ENCODE measurements around the gene CELA2B. TPM values are rescaled to one million over a fixed set of nuclear protein-coding genes. Genes with fewer than 3 reads are reported as not detected.

The CELA2B gene
- total RNA-seq, 1 donor from 2014 or later: not detected

DNA sequence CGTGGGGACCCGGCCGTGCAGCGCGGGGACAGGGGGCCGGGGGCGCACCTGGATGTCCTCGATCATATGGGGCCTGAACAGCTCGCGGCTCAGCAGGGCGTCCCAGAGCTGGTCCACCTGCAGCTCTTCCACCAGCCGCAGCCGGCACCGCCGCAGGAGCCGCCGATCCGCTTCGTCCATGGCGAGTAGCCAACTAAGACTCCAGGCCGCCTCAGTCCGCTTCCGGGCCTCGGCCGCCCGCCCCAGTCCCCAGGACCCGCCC is 48.0 kb downstream of the CELA2B start, which contains the start of gene CASP9:
Gene CASP9, minus strand, starts transcription at position 195 of the 262 bp plus-strand sequence. Its CDS starts 15 bp downstream, at position 180.
- no peak for DNase-seq (ENCODE audit: low read depth, low spot score)
- Mint-ChIP-seq H3K36me3 (ENCODE audit: low read depth) (no peaks in the 10 kb centered on the region), H3K9me3 (no peaks in the 10 kb centered on the region), H3K27ac (ENCODE audit: unreplicated experiment) (peak within 1 kb of the TSS; percentile 100), H3K4me3 (peak within 1 kb of the TSS; percentile 91), H3K4me1 (peaks cover 49% of the 10 kb centered on the region), H3K27me3 (ENCODE audit: low read depth) (no peaks in the 10 kb centered on the region)
- TF ChIP-seq, protein P1, sequence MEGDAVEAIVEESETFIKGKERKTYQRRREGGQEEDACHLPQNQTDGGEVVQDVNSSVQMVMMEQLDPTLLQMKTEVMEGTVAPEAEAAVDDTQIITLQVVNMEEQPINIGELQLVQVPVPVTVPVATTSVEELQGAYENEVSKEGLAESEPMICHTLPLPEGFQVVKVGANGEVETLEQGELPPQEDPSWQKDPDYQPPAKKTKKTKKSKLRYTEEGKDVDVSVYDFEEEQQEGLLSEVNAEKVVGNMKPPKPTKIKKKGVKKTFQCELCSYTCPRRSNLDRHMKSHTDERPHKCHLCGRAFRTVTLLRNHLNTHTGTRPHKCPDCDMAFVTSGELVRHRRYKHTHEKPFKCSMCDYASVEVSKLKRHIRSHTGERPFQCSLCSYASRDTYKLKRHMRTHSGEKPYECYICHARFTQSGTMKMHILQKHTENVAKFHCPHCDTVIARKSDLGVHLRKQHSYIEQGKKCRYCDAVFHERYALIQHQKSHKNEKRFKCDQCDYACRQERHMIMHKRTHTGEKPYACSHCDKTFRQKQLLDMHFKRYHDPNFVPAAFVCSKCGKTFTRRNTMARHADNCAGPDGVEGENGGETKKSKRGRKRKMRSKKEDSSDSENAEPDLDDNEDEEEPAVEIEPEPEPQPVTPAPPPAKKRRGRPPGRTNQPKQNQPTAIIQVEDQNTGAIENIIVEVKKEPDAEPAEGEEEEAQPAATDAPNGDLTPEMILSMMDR (conservative IDR thresholded peaks at IDR 0.05): no peak

GRCh38 chr1:15524283-15525049 is 48.6 kb downstream of the CELA2B start:
- H3K36me3 Mint-ChIP-seq (ENCODE audit: low read depth): no peaks in the 10 kb centered on the region
- DNase-seq (ENCODE audit: low read depth, low spot score): peak; percentile 99
- peaks cover 49% of the 10 kb centered on the region for H3K4me1 Mint-ChIP-seq
- TF ChIP-seq, protein P1 (conservative IDR thresholded peaks at IDR 0.05): no peak
- H3K27me3 Mint-ChIP-seq (ENCODE audit: low read depth): no peaks in the 10 kb centered on the region
- H3K9me3 Mint-ChIP-seq: no peaks in the 10 kb centered on the region
- peak overlapping the region; percentile 100 for H3K27ac Mint-ChIP-seq (ENCODE audit: unreplicated experiment)
- H3K4me3 Mint-ChIP-seq: peak overlapping the region; percentile 91

GRCh38 chr1:15525050-15526020 is 49.4 kb downstream of the CELA2B start:
- DNase-seq (ENCODE audit: low read depth, low spot score): no peak

DNA sequence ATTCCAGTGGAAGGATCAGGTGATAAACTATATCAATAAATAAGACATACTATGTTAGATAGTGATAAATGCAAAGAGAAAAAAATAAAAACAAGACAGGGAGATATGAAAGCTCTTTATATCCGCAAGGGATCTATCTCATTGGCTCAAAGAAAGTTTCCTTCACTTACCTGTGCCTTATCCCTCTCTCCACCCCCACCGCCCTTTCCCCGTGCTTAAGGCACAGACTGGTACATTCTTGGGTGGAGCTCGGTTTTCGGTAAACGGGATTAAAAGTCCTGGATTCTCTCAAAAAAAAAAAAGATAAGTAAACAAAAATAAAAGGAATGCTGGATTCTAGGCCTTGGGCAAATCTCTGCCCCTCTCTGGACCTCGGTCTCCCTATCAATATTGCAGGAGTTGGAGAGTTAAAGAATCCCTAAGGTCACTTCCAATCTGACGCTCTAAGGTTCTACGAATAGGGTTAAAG is 50.2 kb downstream of the CELA2B start:
- no peaks in the 10 kb centered on the region for H3K9me3 Mint-ChIP-seq
- H3K27ac Mint-ChIP-seq (ENCODE audit: unreplicated experiment): peak overlapping the region; percentile 0
- DNase-seq (ENCODE audit: low read depth, low spot score): no peak
- H3K4me1 Mint-ChIP-seq: peaks cover 48% of the 10 kb centered on the region
- no peaks in the 10 kb centered on the region for H3K27me3 Mint-ChIP-seq (ENCODE audit: low read depth)
- no peaks in the 10 kb centered on the region for H3K36me3 Mint-ChIP-seq (ENCODE audit: low read depth)
- TF ChIP-seq, protein P1 (conservative IDR thresholded peaks at IDR 0.05): no peak
- peak overlapping the region; percentile 91 for H3K4me3 Mint-ChIP-seq

More at GRCh38 chr1:15525050-15526020, 49.4 kb downstream of the CELA2B start:
- peak overlapping the region; percentile 100 for H3K27ac Mint-ChIP-seq (ENCODE audit: unreplicated experiment)
- peaks cover 48% of the 10 kb centered on the region for H3K4me1 Mint-ChIP-seq
- H3K9me3 Mint-ChIP-seq: no peaks in the 10 kb centered on the region
- TF ChIP-seq, protein P1 (conservative IDR thresholded peaks at IDR 0.05): no peak
- no peaks in the 10 kb centered on the region for H3K36me3 Mint-ChIP-seq (ENCODE audit: low read depth)
- no peaks in the 10 kb centered on the region for H3K27me3 Mint-ChIP-seq (ENCODE audit: low read depth)
- H3K4me3 Mint-ChIP-seq: peak overlapping the region; percentile 91

DNA sequence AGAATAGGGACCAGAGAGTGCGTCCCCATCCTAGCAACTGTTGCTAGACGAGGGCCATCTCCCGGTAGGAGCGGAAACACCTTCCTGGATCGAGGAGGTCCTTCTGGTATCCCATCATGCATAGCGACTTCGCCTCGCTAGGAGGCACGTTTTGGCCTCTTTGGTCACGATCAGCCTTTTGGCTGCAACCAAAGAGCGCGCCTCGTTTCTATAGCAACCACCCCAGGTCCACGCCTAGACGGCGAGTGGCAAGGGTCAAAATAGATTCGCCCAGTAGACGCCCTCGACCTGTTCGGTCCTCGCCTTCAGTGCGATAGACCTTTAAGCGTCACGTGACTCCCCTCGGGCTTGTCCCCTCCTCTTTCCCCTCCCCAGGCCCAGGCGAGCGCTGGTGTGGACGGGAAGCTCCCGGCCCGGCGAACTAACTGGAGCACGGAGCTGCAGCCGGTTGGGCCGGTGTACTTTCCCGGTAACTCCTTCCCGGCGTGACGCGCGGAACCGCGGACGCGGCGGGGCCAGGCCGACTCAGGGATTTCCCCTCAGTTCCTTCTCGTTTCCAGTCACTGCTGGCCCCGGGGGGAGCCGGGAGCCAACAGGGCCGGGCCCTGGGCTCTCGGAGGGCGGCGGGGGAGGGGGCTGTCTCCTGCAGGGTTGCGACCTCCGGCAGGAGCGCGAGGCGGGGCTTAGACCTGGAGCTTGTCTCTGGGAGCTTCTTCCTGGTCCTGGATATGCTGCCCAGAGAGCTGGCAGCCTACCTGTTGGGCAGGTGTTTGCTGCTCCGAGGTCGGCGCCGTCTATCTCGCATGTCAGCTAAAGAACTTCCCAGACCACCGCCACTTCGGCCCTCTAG is 50.8 kb downstream of the CELA2B start, which contains the start of gene DNAJC16:
Gene DNAJC16, plus strand, starts transcription at position 359 of the 850 bp plus-strand sequence. CDS start 2,258 bp downstream, outside the sequence.
- TF ChIP-seq, protein P1 (conservative IDR thresholded peaks at IDR 0.05): no peak
- peak within 1 kb of the TSS; percentile 91 for H3K4me3 Mint-ChIP-seq
- peak; percentile 97 for DNase-seq (ENCODE audit: low read depth, low spot score)
- H3K9me3 Mint-ChIP-seq: no peaks in the 10 kb centered on the region
- H3K27me3 Mint-ChIP-seq (ENCODE audit: low read depth): no peaks in the 10 kb centered on the region
- peak within 1 kb of the TSS; percentile 20 for H3K27ac Mint-ChIP-seq (ENCODE audit: unreplicated experiment)
- no peaks in the 10 kb centered on the region for H3K36me3 Mint-ChIP-seq (ENCODE audit: low read depth)
- peaks cover 48% of the 10 kb centered on the region for H3K4me1 Mint-ChIP-seq
